Stimulated activated CD8-positive, alpha-beta memory T cell treated with anti-CD3 and anti-CD28 coated beads, Interleukin-12 subunit alpha, Interleukin-12 subunit beta, amount 100 ng/mL, for 24 hours (primary cell): ENCODE data around the gene PDPK1.

Source experiments
- DNase-seq: peaks from one replicate; pipeline ENCODE4 v3.0.0-alpha.2; 2020; ENCODE audit errors: extremely low read depth

The PDPK1 gene

DNA sequence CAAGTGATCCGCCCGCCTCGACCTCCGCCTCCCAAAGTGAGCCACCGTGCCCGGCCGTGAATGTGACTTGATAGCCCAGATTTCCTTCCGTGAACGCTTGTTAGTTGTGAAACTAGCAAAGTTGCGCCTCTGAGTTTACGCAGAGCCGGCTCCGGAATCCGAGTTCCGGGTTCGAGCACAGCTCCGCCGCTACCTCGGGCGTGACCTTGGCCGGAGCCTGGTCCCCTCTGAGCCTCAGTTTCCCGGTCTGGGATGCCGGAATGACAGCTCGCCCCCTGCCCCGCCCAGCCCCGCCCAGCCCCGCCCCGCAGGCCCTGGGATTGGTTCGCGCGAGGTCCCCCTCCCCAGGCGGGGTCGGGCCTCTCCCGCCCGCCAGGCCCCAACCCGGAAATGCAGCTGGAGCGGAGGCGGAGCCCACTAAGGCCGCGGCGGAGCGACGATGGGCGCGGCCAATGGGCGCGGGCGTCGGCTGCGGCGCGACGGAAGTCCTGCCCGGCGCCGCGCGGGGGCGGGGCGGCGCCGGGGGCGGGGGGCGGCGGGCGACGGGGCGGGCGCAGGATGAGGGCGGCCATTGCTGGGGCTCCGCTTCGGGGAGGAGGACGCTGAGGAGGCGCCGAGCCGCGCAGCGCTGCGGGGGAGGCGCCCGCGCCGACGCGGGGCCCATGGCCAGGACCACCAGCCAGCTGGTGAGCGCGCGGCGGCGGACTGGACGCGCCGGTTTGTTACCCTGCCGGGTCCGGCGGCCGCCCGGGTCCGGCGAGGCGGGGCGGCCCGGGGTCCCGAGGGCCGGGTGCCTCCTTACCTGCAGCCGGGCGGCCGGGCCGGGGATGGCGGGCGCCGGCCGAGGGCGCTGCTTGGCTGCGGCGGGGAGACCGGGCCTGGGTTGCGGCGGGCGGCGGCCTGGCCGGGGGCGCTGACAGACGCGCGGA lies at the start of gene PDPK1:
TSS of gene PDPK1 (plus strand) at position 571 of the 929 bp plus-strand sequence. CDS start at position 663, 92 bp downstream.
- peak; percentile 77 for DNase-seq

DNA sequence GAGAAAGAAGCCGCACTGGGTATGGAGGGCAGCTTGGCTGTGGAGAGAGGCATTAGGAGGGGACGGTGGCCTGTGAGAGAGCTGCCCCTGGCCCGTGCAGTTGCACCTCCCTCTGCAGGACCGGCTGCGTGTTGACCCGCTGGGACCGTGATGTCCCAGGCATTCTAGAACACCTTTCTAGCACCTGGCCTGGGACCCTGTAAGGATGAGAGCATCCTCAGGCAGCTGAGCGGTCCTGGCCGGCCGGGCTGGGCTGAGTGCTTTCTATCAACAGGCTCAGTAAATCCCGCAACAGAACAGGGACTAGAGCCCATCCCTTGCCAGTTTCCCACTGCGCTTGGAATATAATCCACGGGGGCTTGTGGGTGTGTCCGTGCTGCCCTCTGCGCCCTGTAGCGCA lies 48.2 kb upstream of the PDPK1 start:
- DNase-seq: no peak

DNA sequence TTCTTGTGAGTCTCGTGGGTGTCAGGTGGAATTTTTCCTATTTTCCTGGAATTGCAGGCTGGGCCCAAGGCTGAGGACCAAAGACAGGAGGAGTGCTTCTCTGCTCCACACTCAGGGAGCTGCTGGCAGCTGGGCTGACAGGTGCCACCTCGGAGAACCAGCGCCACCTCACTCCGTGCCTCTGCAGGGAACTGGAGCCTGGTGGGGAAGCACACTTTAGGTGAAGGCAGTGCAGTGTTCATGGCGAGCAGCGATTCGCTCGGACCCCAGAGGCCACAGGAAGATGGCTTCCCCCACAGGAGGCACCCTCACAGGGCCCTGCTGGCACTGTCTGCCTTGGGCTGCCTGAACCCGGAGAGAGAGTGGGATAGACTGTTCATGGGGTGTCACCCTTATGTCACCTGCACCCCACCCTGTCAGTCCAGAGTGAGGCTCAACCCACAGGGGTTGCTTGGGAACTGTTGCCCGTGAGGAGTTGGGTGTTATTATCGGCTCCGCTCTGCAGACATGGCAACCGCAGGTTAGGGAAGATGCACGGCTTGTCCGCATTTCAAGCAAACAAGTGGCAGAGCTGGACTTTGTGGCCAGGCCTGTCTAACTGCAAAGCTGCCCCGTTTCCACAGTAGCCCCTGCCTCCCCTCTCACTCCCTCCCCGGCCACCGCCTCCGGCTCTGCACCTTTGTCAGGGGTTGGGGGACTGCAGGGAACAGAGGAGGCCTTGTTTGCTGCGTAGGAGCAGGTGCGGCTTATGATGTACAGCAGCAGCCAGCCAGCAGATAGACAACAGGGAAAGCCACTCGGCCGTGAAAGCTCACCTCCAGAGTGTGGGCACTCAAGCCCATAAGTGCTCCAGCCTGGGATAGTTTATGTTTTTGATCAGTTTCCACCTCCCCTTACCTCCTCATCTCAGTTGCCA lies 47.4 kb upstream of the PDPK1 start:
- no peak for DNase-seq

DNA sequence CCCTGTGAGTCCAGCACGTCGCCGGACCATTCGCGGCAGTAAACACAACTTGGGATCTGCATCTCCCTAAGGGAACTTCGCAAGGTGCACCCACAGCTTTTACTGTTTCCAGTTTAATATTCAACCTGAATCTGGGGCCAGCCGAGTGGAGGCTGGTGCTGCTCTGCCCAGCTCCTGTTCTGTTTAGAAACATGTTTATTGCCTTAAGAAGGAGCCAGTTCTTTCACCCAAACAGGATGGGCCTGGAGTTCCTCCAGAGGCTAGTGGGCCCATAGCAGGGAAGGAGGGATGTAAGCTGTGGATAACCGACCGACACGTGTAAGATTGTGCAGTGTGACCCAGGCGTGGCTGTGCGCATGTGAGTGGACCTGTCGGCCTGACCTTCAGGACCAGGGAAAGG lies 45.5 kb upstream of the PDPK1 start:
- DNase-seq: no peak

DNA sequence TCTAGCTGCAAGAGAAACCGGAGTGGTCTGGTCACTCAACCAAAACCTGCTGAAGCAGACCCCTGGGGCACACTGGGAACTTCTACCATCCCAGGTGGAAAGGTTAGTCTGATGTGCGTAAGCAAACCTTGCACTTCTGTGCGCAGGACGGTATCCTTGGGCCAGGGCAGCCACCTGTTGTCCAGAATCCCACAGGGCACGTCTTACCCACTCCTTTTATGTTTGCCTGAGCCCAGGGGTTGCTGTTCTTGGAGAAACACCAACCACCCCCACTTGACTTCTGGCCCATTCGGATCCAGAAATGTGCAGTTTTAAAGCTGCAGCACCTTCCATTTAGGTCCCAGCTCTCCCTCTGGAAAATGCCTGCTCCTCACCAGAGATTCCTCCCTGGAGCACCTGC lies 44.2 kb upstream of the PDPK1 start:
- no peak for DNase-seq

DNA sequence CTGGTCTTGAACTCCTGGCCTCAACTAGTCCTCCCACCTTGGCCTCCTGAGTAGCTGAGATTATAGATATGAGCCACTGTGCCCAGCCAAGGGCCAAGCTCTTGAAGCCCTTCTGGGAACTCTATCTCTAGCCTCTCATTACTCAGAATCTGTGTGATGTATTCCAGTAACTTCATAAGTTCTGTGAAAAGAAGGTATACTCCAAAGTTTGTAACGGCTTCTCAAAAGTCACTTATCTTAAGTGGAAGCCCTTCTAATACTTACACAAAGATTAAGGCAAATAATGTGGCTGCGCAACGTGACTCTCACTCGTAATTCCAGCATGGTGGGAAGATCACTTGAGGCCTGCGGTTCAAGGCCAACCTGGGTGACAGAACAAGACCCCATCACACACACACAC lies 43.2 kb upstream of the PDPK1 start:
- no peak for DNase-seq

DNA sequence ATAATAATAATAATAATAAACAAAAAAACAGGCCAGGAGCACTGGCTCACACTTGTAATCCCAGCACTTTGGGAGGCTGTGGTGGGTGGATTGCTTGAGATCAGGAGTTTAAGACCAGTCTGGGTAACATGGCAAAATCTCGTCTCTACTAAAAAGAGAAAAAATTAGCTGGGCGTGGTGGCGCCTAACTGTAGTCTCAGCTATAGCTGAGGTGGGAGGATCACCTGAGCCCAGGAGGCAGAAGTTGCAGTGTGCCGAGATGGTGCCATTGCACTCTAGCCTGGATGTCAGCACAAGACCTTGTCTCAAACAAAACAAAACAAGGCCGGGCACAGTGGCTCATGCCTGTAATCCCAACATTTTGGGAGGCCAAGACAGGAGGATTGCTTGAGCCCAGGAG lies 42.8 kb upstream of the PDPK1 start:
- DNase-seq: no peak

DNA sequence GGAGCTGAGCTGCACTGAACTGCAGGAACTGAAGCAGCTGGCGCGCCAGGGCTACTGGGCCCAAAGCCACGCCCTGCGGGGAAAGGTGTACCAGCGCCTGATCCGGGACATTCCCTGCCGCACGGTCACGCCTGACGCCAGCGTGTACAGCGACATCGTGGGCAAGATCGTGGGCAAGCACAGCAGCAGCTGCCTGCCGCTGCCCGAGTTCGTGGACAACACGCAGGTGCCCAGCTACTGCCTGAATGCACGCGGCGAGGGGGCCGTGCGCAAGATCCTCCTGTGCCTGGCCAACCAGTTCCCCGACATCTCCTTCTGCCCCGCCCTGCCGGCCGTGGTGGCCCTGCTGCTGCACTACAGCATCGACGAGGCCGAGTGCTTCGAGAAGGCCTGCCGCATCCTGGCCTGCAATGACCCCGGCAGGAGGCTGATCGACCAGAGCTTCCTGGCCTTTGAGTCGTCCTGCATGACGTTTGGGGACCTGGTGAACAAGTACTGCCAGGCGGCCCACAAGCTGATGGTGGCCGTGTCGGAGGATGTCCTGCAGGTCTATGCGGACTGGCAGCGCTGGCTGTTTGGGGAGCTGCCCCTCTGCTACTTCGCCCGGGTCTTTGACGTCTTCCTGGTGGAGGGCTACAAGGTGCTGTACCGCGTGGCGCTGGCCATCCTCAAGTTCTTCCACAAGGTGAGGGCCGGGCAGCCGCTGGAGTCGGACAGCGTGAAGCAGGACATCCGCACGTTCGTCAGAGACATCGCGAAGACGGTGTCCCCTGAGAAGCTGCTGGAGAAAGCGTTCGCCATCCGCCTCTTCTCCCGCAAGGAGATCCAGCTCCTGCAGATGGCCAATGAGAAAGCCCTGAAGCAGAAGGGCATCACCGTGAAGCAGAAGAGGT lies 41.4 kb upstream of the PDPK1 start:
- DNase-seq: no peak

DNA sequence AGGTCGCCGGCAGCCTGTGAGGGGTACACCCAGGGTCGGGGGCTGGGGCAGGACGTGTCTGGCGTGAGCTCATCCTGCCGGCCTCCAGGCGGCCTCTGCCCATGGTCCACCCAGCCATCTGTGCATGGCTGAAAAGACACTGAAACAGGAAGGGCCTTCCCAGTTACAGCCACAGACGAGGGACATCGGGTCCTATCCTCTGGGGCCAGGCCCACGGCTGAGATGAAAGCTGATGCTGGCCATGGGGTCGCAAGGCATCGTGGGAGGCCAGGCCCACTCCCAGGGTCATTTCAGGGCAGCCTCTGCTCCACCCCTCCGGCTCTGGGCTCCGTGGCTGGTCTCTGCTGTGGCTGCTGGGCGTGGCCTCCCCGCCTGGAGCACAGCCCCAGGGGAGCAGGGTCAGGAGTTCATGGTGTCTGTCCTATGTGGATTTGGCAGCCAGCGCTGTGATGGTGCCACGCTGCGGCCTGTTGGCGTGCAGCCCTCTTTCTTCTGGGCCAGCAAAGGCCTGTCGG lies 40.6 kb upstream of the PDPK1 start:
- no peak for DNase-seq

DNA sequence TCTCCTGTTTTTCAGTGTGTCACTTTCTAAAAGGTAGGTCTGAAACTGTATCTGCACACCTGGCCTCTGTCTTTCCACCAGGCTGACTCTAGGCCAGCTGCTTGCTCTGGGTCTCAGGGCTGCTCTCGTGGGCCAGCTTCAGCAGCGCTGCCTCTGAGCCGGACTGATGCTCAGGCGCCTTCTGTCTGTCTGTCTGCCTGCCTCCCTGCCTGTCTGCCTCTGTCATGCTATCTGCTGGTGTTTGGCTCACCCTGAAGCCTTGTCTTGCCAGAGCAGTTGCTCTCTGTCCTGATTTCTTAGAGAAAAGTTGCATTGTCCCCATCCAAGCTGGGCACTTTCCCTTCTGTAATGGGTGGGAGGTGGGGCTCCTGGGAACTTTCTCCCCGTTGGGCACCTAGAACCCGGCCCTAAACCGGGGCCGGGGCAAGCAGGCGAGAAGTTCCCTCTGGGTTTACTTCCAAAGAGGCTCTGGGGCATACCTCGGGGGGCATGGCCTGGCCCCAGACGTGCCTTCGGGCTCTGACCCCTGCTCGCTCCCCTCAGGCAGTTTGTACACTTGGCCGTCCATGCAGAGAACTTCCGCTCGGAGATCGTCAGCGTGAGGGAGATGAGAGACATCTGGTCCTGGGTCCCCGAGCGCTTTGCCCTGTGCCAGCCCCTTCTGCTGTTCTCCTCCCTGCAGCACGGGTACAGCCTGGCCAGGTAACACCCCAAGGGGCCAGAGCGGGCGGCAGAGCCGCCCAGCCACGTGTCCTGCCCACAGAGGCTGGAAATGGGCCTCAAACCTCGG lies 39.9 kb upstream of the PDPK1 start:
- DNase-seq: no peak

DNA sequence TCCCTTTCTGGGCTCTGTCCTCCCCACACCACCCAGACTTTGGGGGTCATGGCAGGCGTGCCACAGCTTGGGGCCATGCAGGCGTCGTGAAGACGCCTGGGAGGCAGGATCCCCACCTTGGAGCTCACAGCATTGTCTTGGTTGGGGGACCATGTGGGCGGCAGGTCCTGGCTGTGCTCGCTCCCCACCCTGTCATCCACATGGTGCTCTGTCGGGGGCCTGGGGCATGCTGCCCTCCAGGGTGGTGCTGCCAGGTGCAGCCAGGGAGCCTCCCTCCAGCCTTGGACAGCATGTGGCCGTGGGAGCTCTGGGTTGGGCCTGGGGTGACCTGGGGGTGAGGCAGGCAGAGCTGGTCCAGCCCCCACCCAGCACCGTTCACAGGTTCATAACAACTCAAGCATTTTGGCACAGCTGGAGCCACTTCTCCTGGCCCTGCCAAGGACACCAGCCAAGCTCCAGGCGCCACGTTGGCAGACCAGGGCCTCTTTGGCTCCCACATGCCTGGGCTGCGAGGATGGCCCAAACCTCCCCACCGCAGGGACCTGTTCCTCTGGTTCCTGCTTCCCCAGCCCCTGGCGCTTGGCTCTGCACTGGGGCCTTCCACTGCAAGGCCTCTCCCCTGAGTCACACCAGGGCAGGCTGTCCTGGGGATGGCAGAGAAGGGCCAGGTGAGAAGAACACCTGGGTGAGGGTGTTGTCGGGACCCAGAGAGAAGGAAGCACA lies 39.1 kb upstream of the PDPK1 start:
- DNase-seq: no peak

DNA sequence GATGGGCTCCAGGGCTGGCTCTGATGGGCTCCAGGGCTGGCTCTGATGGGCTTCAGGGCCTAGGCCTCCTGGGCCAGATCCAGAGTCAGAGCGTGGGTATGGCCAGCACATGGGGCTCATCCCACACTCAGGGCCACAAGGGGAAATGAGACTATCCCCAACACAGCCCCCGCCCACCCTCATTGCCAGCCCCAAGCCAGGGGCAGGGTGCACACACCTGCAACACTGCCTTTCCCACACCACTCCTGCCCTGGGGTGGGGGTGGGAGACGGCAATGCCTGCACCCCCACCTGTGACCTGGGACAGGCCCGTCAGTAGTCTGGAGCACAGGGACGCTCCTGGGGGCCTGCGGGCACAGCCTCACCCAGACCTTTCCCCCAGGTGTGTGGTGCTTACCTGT lies 38.4 kb upstream of the PDPK1 start:
- DNase-seq: no peak

DNA sequence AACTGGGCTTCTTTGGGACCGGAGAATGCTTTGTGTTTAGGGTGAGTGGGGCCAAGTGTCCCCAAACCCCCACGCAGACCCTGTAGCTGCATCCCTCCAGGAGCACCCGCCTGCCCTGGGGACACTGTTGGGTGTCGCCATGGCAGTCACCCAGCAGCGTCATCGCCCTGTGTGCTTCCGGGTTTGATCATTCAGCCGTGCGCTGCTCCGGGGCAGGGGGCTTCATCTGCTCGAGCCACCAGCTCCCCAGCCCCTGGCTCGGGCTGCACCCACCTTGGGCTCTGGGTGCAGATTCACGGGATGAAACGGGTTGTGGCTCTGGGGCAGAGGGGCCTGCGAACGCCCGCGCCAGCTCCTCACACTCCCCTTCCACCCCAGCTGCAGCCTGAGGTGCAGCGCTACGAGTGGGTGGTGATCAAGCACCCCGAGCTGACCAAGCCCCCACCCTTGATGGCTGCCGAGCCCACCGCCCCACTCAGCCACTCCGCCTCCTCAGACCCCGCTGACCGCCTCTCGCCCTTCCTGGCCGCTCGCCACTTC lies 37.9 kb upstream of the PDPK1 start:
- no peak for DNase-seq

DNA sequence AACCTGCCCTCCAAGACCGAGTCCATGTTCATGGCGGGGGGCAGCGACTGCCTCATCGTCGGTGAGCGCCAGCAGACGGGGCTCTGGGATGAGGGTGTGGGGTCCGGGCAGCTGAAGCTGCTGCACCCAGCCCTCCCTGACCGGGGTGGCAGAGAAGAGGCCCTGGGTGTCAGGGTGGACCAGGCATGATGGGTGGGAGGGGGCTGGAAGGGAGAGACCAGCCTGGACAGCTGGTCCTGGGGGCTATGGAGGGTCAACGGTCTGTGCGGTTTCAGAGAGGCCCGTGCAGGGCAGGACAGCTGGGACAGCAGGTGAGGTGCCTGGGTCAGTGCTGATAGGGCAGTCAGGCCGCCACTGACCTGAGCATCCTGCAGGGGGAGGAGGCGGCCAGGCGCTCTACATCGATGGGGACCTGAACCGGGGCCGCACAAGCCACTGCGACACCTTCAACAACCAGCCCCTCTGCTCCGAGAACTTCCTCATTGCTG lies 37.3 kb upstream of the PDPK1 start:
- no peak for DNase-seq

DNA sequence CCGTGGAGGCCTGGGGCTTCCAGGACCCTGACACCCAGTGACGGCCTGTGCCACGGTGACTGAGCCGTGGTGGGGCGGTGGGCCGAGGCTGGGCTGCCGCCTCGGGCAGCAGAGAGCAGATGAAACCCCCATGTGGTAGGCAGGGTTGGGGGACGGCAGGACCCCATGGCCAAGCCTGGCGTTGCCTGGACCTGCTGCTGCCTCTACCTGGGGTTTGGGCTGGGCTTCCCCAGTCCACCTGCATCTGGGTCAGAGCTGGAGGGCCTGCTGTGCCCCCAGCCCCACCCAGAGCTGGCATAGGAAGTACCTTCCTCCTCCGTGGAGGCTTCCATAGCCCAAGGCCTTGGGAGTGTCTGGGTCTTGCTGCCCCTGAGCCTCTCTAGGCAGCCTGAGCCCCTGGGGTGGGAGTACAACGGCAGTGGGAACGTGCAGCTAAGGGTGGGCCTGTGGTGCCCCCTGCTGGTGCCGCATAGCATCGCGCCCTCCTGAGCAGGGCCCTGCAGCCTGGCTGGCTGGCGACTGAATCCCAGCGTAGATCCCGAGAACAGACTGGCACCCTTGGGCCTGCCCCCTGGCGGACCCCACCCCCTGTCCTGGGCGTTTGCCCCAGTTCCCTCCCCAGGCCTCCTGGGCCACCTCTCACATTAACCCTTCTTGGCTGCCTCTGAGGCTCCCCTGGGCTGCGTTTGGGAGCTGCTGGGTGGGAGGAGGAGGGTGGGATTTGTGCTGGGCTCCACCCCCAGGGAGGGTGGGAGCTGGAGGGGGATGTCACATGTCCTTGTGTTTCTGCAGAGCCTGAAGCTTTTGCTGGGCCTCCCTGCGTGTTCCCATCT lies 36.7 kb upstream of the PDPK1 start:
- no peak for DNase-seq

DNA sequence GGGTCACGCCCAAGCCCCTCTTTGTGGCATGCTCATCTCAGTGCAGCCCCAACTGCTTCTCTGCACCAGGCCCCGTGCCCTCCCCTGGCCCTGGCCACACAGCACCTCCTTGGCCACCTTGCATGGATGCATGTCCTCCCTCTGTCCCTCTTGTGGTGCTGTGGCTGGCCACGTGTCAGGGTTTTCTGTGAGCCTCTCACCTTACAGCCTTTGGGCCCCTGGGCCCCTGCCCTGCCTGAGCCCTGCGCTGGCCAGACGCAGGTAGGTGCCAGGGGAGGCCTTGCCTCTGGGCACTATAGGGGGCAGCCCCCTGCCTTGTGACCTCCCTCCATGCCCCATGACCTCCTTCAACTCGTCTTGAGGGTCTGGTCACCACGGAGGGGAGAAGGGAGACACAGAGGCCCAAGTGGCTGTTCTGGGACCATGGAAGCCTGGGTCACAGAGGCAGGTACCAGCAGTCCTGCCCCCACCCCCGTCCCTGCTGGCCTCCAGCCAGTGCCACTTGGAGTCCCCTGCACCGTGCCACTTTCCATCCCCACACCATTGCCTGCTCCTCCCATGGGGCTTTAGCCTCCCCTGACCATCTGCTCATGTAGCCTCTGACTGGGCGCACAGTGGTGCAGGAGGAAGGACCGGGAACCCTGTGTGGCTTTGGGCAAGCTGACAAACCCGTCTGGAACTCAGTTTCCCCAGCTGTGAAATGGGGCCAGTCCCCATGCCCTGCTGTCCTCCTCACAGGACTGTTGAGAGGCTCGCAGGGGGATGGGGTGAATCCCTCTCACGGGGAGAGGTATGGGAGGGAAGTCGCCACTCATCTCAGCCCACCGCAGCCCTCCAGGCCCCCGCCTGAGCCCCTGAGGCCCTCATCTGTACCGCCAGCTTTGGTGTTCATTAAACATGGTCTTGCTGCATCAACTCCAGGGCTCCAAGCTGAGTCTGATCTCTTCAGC lies 35.6 kb upstream of the PDPK1 start:
- no peak for DNase-seq

DNA sequence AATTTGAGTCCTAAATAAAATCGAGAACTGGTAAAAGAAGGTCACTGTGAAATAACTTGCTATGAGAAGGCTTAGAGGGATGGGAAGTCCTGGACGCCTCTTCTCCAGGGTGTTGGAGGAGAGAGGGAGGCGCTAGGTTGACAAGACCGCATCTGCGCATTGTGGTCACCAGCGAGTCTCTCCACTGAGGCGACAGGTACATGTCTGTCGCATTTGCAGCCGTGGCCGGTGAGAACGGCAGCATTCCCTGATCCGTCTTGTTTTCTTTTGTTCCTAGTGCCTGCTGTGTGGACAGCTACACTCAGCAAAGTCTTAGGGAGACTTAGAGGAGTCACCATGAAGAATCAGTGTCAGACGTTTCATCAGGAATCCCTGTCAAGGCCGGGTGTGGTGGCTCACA lies 32.1 kb upstream of the PDPK1 start:
- DNase-seq: no peak
